ENCODE data around the gene CCNYL1. TPM values are rescaled to one million over a fixed set of nuclear protein-coding genes. Genes with fewer than 3 reads are reported as not detected.

The CCNYL1 gene
- total RNA-seq, 2 experiments from 2014 or later: 4.2 to 24.2 TPM

DNA sequence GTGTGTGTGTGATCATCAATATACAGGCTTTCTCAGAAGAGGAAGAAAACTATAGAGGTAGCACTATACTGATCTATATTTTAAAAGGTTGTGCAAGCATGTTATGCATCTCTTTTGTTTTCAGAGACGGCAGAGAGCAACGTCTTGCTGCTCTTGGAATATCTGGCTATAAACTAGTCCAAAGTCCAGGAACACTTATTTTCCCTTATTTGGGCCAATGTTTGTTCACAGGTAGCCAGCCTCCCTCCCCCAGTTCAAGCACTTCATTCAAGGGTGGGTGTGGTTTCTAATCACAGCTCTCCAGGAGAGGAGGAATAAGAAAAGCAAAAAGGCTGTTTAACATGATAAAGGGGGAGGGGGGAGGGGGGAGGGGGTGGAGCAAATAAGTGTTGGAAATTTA, 54.1 kb downstream of the CCNYL1 start:
- Histone ChIP-seq H3K9me3 (ENCODE audit: low read length) (no peaks in the 10 kb centered on the region), H3K4me3 (ENCODE audit: low read depth, low read length, poor library complexity, severe bottlenecking) (no peak overlapping the region), H3K4me2 (ENCODE audit: low read length) (no peak overlapping the region), H3K79me2 (ENCODE audit: insufficient read depth, low read depth, low read length) (no peaks in the 10 kb centered on the region), H2AFZ (ENCODE audit: low read length) (no peak overlapping the region), H3K9me2 (ENCODE audit: insufficient read depth, low read length) (no peaks in the 10 kb centered on the region), H3K36me3 (ENCODE audit: insufficient read depth, low read length) (no peaks in the 10 kb centered on the region), H3K27ac (ENCODE audit: low read depth, low read length, poor library complexity, severe bottlenecking) (no peak overlapping the region), H4K20me1 (ENCODE audit: insufficient read depth, low read length) (no peaks in the 10 kb centered on the region), H3K4me1 (ENCODE audit: insufficient read depth, low read length, poor library complexity, severe bottlenecking) (peaks cover 11% of the 10 kb centered on the region)
- ChIA-PET POLR2A (interaction anchor here (0.6 to 0.8 kb wide), 2 partner anchors 27 to 137 kb away, joined by 3 read pairs; no protein-coding TSS in a partner anchor), CTCF (ENCODE audit: unreplicated experiment) (no interaction called here)
- no peak for DNase-seq (ENCODE audit: low spot score)
- no TSS peak for BruUV-seq (replicated peaks)
- TF ChIP-seq CTCF (conservative IDR thresholded peaks at IDR 0.05; ENCODE audit: low read length): no peak
- no peak for TF ChIP-seq EZH2phosphoT487 (IDR thresholded peaks at IDR 0.05; ENCODE audit: borderline replicate concordance, low read depth, low read length)
- intact Hi-C loops (cut with micrococcal nuclease; ENCODE audit: unreplicated experiment): no loop called here

DNA sequence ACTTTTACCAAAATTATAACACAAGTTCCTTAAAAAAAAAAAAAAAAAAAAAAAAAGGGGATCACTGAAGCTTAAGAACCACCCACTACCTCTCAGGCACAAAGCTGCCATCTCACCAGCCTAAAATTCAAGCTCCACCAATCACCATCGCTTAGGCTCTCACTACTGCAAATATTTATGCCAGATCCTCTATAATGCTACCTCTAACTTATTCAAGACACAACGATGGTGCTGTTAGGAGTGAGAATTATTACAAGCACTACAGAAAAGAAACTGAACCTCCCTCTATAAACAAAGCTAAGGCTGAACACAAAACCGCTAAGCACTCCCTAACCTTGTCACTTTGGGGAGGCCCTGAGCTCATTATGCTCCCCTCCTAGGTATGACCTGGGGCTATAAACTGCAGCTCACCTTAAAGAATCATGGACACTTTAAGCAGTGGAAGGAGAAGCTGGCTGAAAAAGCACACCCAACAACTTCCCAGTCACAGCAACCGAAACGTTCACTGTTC, 54.7 kb downstream of the CCNYL1 start:
- Histone ChIP-seq H3K79me2 (ENCODE audit: insufficient read depth, low read depth, low read length) (no peaks in the 10 kb centered on the region), H3K4me3 (ENCODE audit: low read depth, low read length, poor library complexity, severe bottlenecking) (no peak overlapping the region), H3K9me2 (ENCODE audit: insufficient read depth, low read length) (no peaks in the 10 kb centered on the region), H2AFZ (ENCODE audit: low read length) (no peak overlapping the region), H3K4me2 (ENCODE audit: low read length) (no peak overlapping the region), H3K4me1 (ENCODE audit: insufficient read depth, low read length, poor library complexity, severe bottlenecking) (peaks cover 11% of the 10 kb centered on the region), H3K9me3 (ENCODE audit: low read length) (no peaks in the 10 kb centered on the region), H4K20me1 (ENCODE audit: insufficient read depth, low read length) (no peaks in the 10 kb centered on the region), H3K36me3 (ENCODE audit: insufficient read depth, low read length) (no peaks in the 10 kb centered on the region), H3K27ac (ENCODE audit: low read depth, low read length, poor library complexity, severe bottlenecking) (no peak overlapping the region)
- no peak for TF ChIP-seq CTCF (conservative IDR thresholded peaks at IDR 0.05; ENCODE audit: low read length)
- TF ChIP-seq EZH2phosphoT487 (IDR thresholded peaks at IDR 0.05; ENCODE audit: borderline replicate concordance, low read depth, low read length): no peak
- no peak for DNase-seq (ENCODE audit: low spot score)
- no TSS peak for BruUV-seq (replicated peaks)
- POLR2A ChIA-PET: interaction anchor here (0.6 to 1.0 kb wide), 6 partner anchors 10 to 1400 kb away, joined by 3 to 6 read pairs (median 4); no protein-coding TSS in a partner anchor
- intact Hi-C loops (cut with micrococcal nuclease; ENCODE audit: unreplicated experiment): no loop called here
- CTCF ChIA-PET (ENCODE audit: unreplicated experiment): interaction anchor here (0.8 kb wide), 1 partner anchor 39 kb away, joined by 4 read pairs; no protein-coding TSS in a partner anchor

GRCh38 chr2:207766697-207767460, 55.4 kb downstream of the CCNYL1 start:
- TF ChIP-seq EZH2phosphoT487 (IDR thresholded peaks at IDR 0.05; ENCODE audit: borderline replicate concordance, low read depth, low read length) (no peak), CTCF (conservative IDR thresholded peaks at IDR 0.05; ENCODE audit: low read length) (no peak)
- H3K9me3 ChIP-seq (ENCODE audit: low read length): no peaks in the 10 kb centered on the region
- H2AFZ ChIP-seq (ENCODE audit: low read length): no peak overlapping the region
- H4K20me1 ChIP-seq (ENCODE audit: insufficient read depth, low read length): no peaks in the 10 kb centered on the region
- intact Hi-C loops (cut with micrococcal nuclease; ENCODE audit: unreplicated experiment): no loop called here
- no peaks in the 10 kb centered on the region for H3K79me2 ChIP-seq (ENCODE audit: insufficient read depth, low read depth, low read length)
- no peaks in the 10 kb centered on the region for H3K36me3 ChIP-seq (ENCODE audit: insufficient read depth, low read length)
- peaks cover 11% of the 10 kb centered on the region for H3K4me1 ChIP-seq (ENCODE audit: insufficient read depth, low read length, poor library complexity, severe bottlenecking)
- peak overlapping the region; percentile 2; the same call in 1 of the 2 replicates for H3K4me2 ChIP-seq (ENCODE audit: low read length)
- H3K27ac ChIP-seq (ENCODE audit: low read depth, low read length, poor library complexity, severe bottlenecking): no peak overlapping the region
- BruUV-seq (replicated peaks): no TSS peak
- no peaks in the 10 kb centered on the region for H3K9me2 ChIP-seq (ENCODE audit: insufficient read depth, low read length)
- no peak overlapping the region for H3K4me3 ChIP-seq (ENCODE audit: low read depth, low read length, poor library complexity, severe bottlenecking)
- CTCF ChIA-PET (ENCODE audit: unreplicated experiment): interaction anchor here (0.8 kb wide), 1 partner anchor 38 kb away, joined by 4 read pairs; no protein-coding TSS in a partner anchor
- POLR2A ChIA-PET: interaction anchor here (0.5 to 1.0 kb wide), 3 partner anchors 9 to 1401 kb away, joined by 3 to 5 read pairs (median 3); no protein-coding TSS in a partner anchor
- DNase-seq (ENCODE audit: low spot score): no peak
